Erythroblast (primary cell): ENCODE results near the gene ING3.

Source experiments
- GATA1 ChIP-seq: IDR thresholded peaks from 2 replicates; pipeline ENCODE4 v1.6.1; 2011; ENCODE audit warnings: low read depth, mild to moderate bottlenecking, control low read depth, low read length, moderate library complexity
- POLR2A ChIP-seq: IDR thresholded peaks from 2 replicates; pipeline ENCODE4 v1.6.1; 2011; ENCODE audit warnings: mild to moderate bottlenecking, low read length

- no peak for TF ChIP-seq POLR2A
- TF ChIP-seq GATA1 = no peak
Measured at GRCh38 chr7:121026577-121027111, 76.1 kb downstream of the ING3 start.
